Stimulated activated CD8-positive, alpha-beta memory T cell treated with anti-CD3 and anti-CD28 coated beads, Interleukin-15, amount 100 ng/mL, for 24 hours (primary cell): ENCODE data around the gene MPND.

Source experiments
- DNase-seq: peaks from one replicate; pipeline ENCODE4 v3.0.0-alpha.2; 2020; ENCODE audit warnings: low read depth

Gene MPND

GRCh38 chr19:4403005-4403761 is 59.8 kb downstream of the MPND start:
- no peak for DNase-seq

GRCh38 chr19:4405977-4406376 is 62.6 kb downstream of the MPND start:
- DNase-seq = no peak

- no peak for DNase-seq
Measured at GRCh38 chr19:4406626-4407025, 63.3 kb downstream of the MPND start.

GRCh38 chr19:4409123-4409933 is 66.0 kb downstream of the MPND start:
- DNase-seq = no peak
